GM18505 (cell line): ENCODE results near the gene CLCNKA.

Source experiments
- ATAC-seq: cut with Tn5 transposase; IDR thresholded peaks from one replicate; pipeline ENCODE4 v1.9.1; 2021; ENCODE audit not compliant: unreplicated experiment
- POLR2A ChIP-seq: IDR thresholded peaks from 4 replicates; pipeline ENCODE4 v1.6.1; 2011; ENCODE audit warnings: borderline replicate concordance; ENCODE audit not compliant: insufficient read depth, insufficient read length; ENCODE audit errors: extremely low read depth

The CLCNKA gene

GRCh38 chr1:16074217-16074616 is 52.4 kb downstream of the CLCNKA start:
- ATAC-seq = no peak
- no peak for TF ChIP-seq POLR2A

- TF ChIP-seq POLR2A = no peak
- no peak for ATAC-seq
Observed at GRCh38 chr1:16075337-16076030, 53.6 kb downstream of the CLCNKA start.

GRCh38 chr1:16076031-16076864 is 54.4 kb downstream of the CLCNKA start:
- ATAC-seq = no peak
- no peak for TF ChIP-seq POLR2A

- no peak for ATAC-seq
- no peak for TF ChIP-seq POLR2A
Observed at GRCh38 chr1:16076865-16077238, 55.0 kb downstream of the CLCNKA start.

GRCh38 chr1:16077406-16078245 is 55.8 kb downstream of the CLCNKA start:
- no peak for ATAC-seq
- no peak for TF ChIP-seq POLR2A

GRCh38 chr1:16078925-16079656 is 57.3 kb downstream of the CLCNKA start:
- TF ChIP-seq POLR2A = peak; percentile 28
- peak; percentile 49 for ATAC-seq

GRCh38 chr1:16080422-16081150 is 58.8 kb downstream of the CLCNKA start:
- no peak for ATAC-seq
- no peak for TF ChIP-seq POLR2A

GRCh38 chr1:16081636-16082035 is 59.8 kb downstream of the CLCNKA start:
- no peak for ATAC-seq
- no peak for TF ChIP-seq POLR2A

- no peak for TF ChIP-seq POLR2A
- ATAC-seq = no peak
Observed at GRCh38 chr1:16082283-16083038, 60.6 kb downstream of the CLCNKA start.

- TF ChIP-seq POLR2A = no peak
- ATAC-seq = no peak
Observed at GRCh38 chr1:16083486-16083885, 61.6 kb downstream of the CLCNKA start.
